Activated CD4-positive, CD25-positive, alpha-beta regulatory T cell treated with anti-CD3 and anti-CD28 coated beads, Interleukin-2, amount 50 U/mL, for 16 hours (primary cell): ENCODE results near the gene NUDT8.
"Not testable (repeated sequence)": the region's sequence is repeated elsewhere in the genome, so short reads cannot be mapped to it uniquely, and the experiment has no call there.

Experiments
- DNase-seq: peaks from one replicate; pipeline ENCODE4 v3.0.0-alpha.2; 2020; ENCODE audit warnings: low read depth, low spot score

NUDT8 gene

GRCh38 chr11:67642173-67643120, 12.7 kb upstream of the NUDT8 start:
- DNase-seq = no peak

- DNase-seq = no peak
These were observed 11.8 kb upstream of the NUDT8 start for GRCh38 chr11:67641338-67642172.

- no peak for DNase-seq
These were observed 11.1 kb upstream of the NUDT8 start for GRCh38 chr11:67640758-67641337.

- peak; percentile 36 for DNase-seq
These were observed 10.5 kb upstream of the NUDT8 start for GRCh38 chr11:67640021-67640757.

- no peak for DNase-seq
These were observed 9.7 kb upstream of the NUDT8 start, which contains the start of gene TBX10 for GRCh38 chr11:67639438-67639859. Gene TBX10, minus strand, starts transcription at chr11:67639763. Its CDS starts 291 bp downstream, at chr11:67639472.

GRCh38 chr11:67638535-67639437, 9.0 kb upstream of the NUDT8 start:
- DNase-seq = no peak

GRCh38 chr11:67637441-67637840, 7.7 kb upstream of the NUDT8 start:
- not testable (repeated sequence) for DNase-seq

- DNase-seq = no peak
These were observed 7.2 kb upstream of the NUDT8 start for GRCh38 chr11:67636962-67637361.

GRCh38 chr11:67635231-67635521, 5.4 kb upstream of the NUDT8 start:
- DNase-seq = no peak

- no peak for DNase-seq
These were observed 4.9 kb upstream of the NUDT8 start for GRCh38 chr11:67634366-67635230.

GRCh38 chr11:67633758-67634365, 4.1 kb upstream of the NUDT8 start:
- DNase-seq = no peak

- DNase-seq = no peak
These were observed 3.4 kb upstream of the NUDT8 start for GRCh38 chr11:67632982-67633755.

GRCh38 chr11:67632175-67632981, 2.6 kb upstream of the NUDT8 start:
- DNase-seq = no peak

- no peak for DNase-seq
These were observed 2.1 kb upstream of the NUDT8 start for GRCh38 chr11:67631853-67632174.

- DNase-seq = no peak
These were observed 1.7 kb upstream of the NUDT8 start for GRCh38 chr11:67631411-67631810.

GRCh38 chr11:67630943-67631331, 1.2 kb upstream of the NUDT8 start:
- no peak for DNase-seq

- DNase-seq = peak; percentile 90
These were observed 648 bp upstream of the NUDT8 start for GRCh38 chr11:67630228-67630942.
